ENCODE data around the gene TMEM125.

The TMEM125 gene

GRCh38 chr1:43313771-43314170, 44.0 kb downstream of the TMEM125 start:
- DNase-seq = no peak

DNA sequence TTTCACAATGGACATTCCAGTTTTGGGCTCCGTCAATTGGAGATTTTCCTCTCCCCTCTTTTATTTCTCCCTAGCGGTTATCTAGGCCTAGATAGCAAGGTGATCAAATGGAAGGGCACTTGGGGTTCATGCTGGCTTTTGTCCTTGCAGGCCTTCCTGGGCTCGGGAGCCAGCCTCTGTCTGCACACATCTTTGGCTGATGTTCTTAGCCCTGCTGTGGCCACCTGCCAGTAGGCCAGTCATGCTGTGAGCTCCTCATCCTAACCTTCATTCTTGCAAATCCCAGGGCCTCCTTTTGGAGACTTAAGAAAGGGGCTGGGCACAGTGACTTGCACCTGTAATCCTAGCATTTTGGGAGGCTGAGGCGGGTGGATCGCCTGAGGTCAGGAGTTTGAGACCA, 44.5 kb downstream of the TMEM125 start:
- no peak for DNase-seq

GRCh38 chr1:43315481-43315880, 45.7 kb downstream of the TMEM125 start:
- no peak for DNase-seq

DNA sequence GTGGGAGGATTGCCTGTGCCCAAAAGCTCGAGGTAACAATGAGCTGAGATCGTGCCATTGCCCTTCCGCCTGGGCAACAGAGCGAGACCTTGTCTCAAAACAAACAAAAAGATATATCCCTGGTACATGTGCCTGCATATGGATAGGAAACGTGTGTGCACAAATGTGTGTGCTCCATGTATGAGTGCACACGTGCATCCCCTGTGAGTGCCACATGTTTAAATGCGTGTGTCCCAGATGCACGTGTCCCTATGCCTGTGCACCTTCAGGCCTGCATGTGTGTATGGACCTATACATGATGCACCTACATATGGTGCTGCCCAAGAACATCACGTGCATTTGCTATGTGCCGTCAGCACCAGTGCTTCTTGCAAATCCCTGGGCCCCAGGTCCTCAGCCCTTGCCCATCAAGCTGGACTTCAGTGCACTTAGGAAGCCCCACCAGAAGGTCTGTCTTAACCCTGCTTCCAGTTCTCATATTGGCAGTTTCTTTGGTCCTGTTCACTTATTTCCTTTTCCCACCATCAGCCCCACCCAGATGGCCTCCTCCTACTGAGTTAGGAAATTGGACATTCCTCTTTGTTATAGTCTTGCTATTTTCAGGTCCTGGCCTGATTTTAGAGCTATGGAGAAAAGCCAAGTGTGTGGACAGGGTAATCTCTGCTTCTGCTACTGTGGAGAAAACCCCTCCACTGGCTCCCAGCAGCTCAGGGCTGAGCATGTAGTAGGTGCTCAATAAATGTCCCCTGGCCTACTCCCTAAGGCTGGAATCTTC, 46.4 kb downstream of the TMEM125 start:
- DNase-seq = no peak

DNA sequence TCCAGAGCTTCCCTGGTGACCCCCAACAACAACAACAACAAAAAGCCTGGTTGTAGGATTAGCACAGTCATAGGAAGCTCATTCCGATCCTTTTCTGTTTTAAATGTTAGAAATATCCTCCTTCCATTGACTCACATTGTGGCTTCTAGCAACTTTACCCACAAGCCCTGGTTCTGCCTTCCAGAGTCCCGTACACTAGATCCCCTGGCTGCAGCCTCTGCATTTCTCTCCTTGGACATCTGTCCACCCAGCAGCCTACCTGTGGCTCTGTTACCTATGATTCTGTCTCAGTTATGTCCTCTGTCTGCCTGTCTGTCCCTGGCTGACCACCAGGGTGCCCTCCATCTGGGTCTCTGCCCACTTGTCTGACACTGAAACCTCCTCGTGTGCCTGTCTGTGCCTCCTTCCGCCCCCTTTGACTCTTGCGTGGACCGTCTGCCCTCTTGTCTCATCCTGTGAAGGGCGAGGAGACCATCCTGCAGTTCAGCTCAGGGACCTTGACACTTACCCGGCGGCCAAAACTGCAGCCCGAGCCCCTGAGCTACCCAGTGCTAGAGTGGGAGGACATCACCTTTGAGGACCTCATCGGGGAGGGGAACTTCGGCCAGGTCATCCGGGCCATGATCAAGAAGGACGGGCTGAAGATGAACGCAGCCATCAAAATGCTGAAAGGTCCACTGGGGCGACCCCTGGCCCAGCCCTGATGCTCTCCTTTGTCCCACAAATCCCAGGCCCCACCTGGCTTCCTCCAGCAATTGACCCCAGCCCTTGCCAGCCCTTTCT, 47.1 kb downstream of the TMEM125 start:
- no peak for DNase-seq

DNA sequence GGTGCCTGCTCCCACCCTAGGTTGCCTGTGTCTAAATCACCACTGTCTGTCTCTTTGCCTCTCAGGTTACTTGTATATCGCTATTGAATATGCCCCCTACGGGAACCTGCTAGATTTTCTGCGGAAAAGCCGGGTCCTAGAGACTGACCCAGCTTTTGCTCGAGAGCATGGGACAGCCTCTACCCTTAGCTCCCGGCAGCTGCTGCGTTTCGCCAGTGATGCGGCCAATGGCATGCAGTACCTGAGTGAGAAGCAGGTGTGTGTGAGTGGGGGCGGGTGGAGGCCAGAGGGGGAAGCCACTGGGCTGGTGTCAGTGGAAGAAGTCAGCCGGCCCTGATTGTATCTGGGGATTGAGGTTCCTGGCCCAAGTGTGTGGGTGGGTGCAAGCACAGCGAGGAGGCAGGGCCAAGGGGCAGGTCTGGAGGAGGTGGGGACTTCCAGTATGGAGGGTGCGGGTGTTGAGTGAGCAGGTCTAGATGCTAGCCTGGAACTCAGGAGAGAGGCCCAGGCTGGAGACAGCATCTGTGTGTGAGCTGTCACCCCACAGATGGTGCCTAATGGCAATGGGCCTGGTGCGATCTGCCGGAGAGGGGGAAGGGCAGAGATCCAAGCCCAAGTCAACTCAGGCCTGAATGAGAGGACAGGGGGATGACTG, 48.2 kb downstream of the TMEM125 start:
- no peak for DNase-seq

- no peak for DNase-seq
Observed at GRCh38 chr1:43318831-43319230, 49.0 kb downstream of the TMEM125 start.

DNA sequence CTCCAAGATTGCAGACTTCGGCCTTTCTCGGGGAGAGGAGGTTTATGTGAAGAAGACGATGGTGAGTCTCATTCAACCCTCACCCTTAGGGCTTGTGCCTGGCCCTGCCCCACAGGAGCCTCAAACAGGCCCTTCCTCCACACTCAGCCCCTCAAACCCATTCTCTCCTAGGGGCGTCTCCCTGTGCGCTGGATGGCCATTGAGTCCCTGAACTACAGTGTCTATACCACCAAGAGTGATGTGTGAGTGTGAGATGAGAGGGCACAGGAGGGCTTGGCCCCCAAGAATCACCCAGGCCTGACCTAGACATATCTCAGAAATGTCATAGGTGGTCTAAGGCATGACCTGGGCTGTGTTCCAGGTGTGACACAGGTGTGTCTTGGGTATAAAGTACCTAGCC, 49.5 kb downstream of the TMEM125 start:
- DNase-seq = no peak

DNA sequence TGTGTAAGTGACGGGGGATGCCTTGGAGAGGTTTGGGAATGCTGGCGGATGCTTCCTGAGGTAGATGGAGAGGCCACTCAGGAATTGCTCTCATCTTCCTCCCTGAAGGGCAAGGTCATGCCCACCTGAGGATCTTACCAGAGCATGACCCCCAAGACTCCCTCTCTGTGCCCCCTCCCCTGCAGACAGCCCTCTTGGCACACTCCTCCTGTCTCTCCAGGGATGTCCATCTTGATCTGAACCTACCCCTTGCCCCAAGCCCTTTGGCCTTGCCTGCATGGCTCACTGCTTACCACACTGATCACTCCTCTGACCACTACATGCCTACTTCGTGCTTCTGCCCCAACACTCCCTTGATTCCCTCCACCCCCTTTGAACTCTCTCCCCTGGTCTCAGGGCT, 50.0 kb downstream of the TMEM125 start:
- no peak for DNase-seq

DNA sequence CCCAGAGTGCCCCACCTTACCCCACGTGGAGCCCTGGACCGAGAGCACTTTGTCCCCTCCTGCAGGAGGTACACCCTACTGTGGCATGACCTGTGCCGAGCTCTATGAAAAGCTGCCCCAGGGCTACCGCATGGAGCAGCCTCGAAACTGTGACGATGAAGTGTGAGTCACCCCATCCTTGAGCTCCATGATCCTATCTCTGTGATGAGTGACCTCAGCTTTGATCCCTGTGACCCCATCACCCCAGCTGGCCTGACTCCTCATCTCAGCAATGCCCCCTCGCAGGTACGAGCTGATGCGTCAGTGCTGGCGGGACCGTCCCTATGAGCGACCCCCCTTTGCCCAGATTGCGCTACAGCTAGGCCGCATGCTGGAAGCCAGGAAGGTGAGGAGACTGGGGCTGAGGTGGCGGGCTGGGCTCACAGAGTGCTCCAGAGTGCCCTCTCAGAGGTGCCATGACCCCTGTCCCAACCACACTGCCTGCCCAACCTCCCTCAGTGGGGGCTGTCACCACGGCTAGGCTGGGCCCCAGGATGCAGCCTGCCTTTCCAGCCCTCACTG, 51.6 kb downstream of the TMEM125 start:
- no peak for DNase-seq

DNA sequence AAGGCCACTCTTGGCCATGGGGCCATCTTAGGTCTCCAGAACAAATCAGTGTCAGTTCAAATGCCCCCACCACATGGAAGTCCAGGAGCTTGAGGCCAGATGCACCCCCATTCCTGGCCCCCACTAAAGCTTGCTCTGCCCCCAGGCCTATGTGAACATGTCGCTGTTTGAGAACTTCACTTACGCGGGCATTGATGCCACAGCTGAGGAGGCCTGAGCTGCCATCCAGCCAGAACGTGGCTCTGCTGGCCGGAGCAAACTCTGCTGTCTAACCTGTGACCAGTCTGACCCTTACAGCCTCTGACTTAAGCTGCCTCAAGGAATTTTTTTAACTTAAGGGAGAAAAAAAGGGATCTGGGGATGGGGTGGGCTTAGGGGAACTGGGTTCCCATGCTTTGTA, 52.7 kb downstream of the TMEM125 start:
- DNase-seq = no peak

Measured in activated CD8-positive, alpha-beta memory T cell treated with anti-CD3 and anti-CD28 coated beads for 24 hours (primary cell).